ENCODE data around the gene ATP5F1B. TPM values are rescaled to one million over a fixed set of nuclear protein-coding genes. Genes with fewer than 3 reads are reported as not detected.

ATP5F1B gene
- total RNA-seq, 6 experiments from 2014 or later = 690 to 799 (median 765) TPM

- peaks cover 20% of the 10 kb centered on the region; the same call in 1 of the 2 replicates for H3K4me1 Mint-ChIP-seq (ENCODE audit: low read depth)
- H3K36me3 Mint-ChIP-seq (ENCODE audit: low read depth) = peaks cover 22% of the 10 kb centered on the region
- peaks cover 2% of the 10 kb centered on the region for H3K27me3 Mint-ChIP-seq (ENCODE audit: insufficient read depth)
- no peak for TF ChIP-seq CTCF (IDR thresholded peaks at IDR 0.05)
- H3K4me3 Mint-ChIP-seq = no peak overlapping the region
- H3K9me3 Mint-ChIP-seq = no peaks in the 10 kb centered on the region
- no peak for DNase-seq
- H3K27ac Mint-ChIP-seq = no peak overlapping the region
Observed at GRCh38 chr12:56676851-56677580, 31.2 kb upstream of the ATP5F1B start.

- H3K27me3 Mint-ChIP-seq (ENCODE audit: insufficient read depth) = peaks cover 2% of the 10 kb centered on the region; the same call in 1 of the 2 replicates
- H3K9me3 Mint-ChIP-seq = no peaks in the 10 kb centered on the region
- DNase-seq = no peak
- no peak overlapping the region for H3K27ac Mint-ChIP-seq
- H3K36me3 Mint-ChIP-seq (ENCODE audit: low read depth) = peaks cover 37% of the 10 kb centered on the region
- no peak for TF ChIP-seq CTCF (IDR thresholded peaks at IDR 0.05)
- peaks cover 22% of the 10 kb centered on the region; the same call in 1 of the 2 replicates for H3K4me1 Mint-ChIP-seq (ENCODE audit: low read depth)
- no peak overlapping the region for H3K4me3 Mint-ChIP-seq
Observed at GRCh38 chr12:56671608-56672007, 25.8 kb upstream of the ATP5F1B start.

GRCh38 chr12:56670836-56671235, 25.1 kb upstream of the ATP5F1B start:
- peaks cover 2% of the 10 kb centered on the region; the same call in 1 of the 2 replicates for H3K27me3 Mint-ChIP-seq (ENCODE audit: insufficient read depth)
- H3K27ac Mint-ChIP-seq = no peak overlapping the region
- H3K9me3 Mint-ChIP-seq = no peaks in the 10 kb centered on the region
- DNase-seq = no peak
- peaks cover 38% of the 10 kb centered on the region for H3K36me3 Mint-ChIP-seq (ENCODE audit: low read depth)
- H3K4me3 Mint-ChIP-seq = no peak overlapping the region
- H3K4me1 Mint-ChIP-seq (ENCODE audit: low read depth) = peaks cover 22% of the 10 kb centered on the region; the same call in 1 of the 2 replicates
- TF ChIP-seq CTCF (IDR thresholded peaks at IDR 0.05) = no peak

GRCh38 chr12:56668197-56668457, 22.3 kb upstream of the ATP5F1B start:
- peaks cover 17% of the 10 kb centered on the region; the same call in 1 of the 2 replicates for H3K4me1 Mint-ChIP-seq (ENCODE audit: low read depth)
- TF ChIP-seq CTCF (IDR thresholded peaks at IDR 0.05) = no peak
- H3K36me3 Mint-ChIP-seq (ENCODE audit: low read depth) = peaks cover 47% of the 10 kb centered on the region
- no peaks in the 10 kb centered on the region for H3K9me3 Mint-ChIP-seq
- no peak for DNase-seq
- H3K4me3 Mint-ChIP-seq = no peak overlapping the region
- H3K27ac Mint-ChIP-seq = no peak overlapping the region
- peaks cover 2% of the 10 kb centered on the region; the same call in 1 of the 2 replicates for H3K27me3 Mint-ChIP-seq (ENCODE audit: insufficient read depth)

- DNase-seq = no peak
- TF ChIP-seq CTCF (IDR thresholded peaks at IDR 0.05) = no peak
- Mint-ChIP-seq H3K36me3 (ENCODE audit: low read depth) (peaks cover 28% of the 10 kb centered on the region), H3K27me3 (ENCODE audit: insufficient read depth) (no peaks in the 10 kb centered on the region), H3K4me1 (ENCODE audit: low read depth) (no peaks in the 10 kb centered on the region; the same call in 1 of the 2 replicates), H3K9me3 (no peaks in the 10 kb centered on the region), H3K27ac (no peak overlapping the region), H3K4me3 (no peak overlapping the region)
Observed at GRCh38 chr12:56661979-56662638, 16.3 kb upstream of the ATP5F1B start.

Measured in HFFc6 (cell line).